ENCODE results near the gene DNAJC5.
"Not testable (repeated sequence)": the region's sequence is repeated elsewhere in the genome, so short reads cannot be mapped to it uniquely, and the experiment has no call there.

The DNAJC5 gene

DNA sequence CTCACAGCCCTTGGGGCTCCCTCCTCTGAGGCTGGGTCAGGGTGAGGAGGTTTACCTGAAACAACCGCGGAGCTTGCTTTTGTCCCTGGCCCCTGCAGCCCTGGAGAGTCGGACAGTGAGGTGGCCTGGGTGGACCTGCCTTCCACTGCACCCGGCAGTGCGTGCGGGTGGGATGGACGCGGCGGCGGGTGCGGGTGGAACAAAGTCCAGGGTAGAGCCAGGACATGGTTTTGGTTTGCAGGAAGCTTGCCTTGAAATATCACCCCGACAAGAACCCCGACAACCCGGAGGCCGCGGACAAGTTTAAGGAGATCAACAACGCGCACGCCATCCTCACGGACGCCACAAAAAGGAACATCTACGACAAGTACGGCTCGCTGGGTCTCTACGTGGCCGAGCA lies 34.1 kb downstream of the DNAJC5 start:
- DNase-seq, result no peak
- intact Hi-C loops (cut with DNase I; ENCODE audit: low total_unique reads), result no loop called here
- Histone ChIP-seq H3K9me3 (no peaks in the 10 kb centered on the region), H3K27me3 (no peaks in the 10 kb centered on the region), H3K36me3 (peaks cover 49 to 70% (median 56%) of the 10 kb centered on the region in 3 donors), H3K4me1 (no peaks in the 10 kb centered on the region), H3K4me3 (no peak overlapping the region), H3K27ac (no peak overlapping the region)
- no peak for TF ChIP-seq CTCF (IDR thresholded peaks at IDR 0.05)

DNA sequence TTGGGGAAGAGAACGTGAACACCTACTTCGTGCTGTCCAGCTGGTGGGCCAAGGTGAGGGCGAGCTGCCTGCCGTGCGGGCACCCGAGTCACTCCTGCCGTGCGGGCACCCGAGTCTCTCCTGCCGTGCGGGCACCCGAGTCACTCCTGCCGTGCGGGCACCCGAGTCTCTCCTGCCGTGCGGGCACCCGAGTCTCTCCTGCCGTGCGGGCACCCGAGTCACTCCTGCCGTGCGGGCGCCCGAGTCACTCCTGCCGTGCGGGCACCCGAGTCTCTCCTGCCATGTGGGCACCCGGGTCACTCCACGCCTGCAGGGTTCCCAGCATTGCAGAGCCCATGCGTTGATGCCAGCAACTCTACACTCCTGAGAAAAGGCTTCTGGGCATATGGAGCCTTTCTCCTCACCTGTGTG lies 34.6 kb downstream of the DNAJC5 start:
- H3K4me1 ChIP-seq; H3K27me3 ChIP-seq; H3K9me3 ChIP-seq; H3K27ac ChIP-seq; DNase-seq; intact Hi-C loops (cut with DNase I; ENCODE audit: low total_unique reads); H3K4me3 ChIP-seq: not testable (repeated sequence)
- peaks cover 49 to 75% (median 60%) of the 10 kb centered on the region in 3 donors for H3K36me3 ChIP-seq

DNA sequence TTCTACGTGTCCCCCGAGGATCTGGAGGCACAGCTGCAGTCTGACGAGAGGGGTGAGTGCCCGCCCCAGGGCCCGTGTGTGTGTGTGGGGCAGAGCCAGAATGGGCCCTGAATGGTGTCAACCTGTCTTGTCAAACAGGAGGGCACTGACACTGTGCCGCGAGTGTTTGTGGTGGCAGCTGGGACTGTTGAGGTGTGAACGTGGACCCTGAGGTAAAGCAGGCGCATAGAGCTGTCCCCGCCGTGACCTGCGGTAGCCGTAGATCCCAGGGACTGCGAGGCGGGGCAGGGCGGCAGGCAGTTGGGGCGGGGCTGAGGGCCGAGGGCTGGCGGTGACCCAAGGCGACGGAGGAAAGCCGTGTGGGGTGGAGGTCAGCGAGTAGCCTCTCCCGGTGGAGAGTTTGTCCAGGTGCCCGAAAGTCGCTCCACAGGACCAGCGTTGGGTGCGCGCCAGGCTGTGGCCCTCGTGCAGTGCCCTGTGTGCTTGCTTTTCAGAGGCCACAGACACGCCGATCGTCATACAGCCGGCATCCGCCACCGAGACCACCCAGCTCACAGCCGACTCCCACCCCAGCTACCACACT lies 36.1 kb downstream of the DNAJC5 start:
- peaks cover 49 to 90% (median 73%) of the 10 kb centered on the region in 3 donors for H3K36me3 ChIP-seq
- H3K4me1 ChIP-seq, result no peaks in the 10 kb centered on the region
- TF ChIP-seq CTCF (IDR thresholded peaks at IDR 0.05), result no peak
- no peaks in the 10 kb centered on the region for H3K27me3 ChIP-seq
- no peak overlapping the region for H3K4me3 ChIP-seq
- intact Hi-C loops (cut with DNase I; ENCODE audit: low total_unique reads), result no loop called here
- H3K27ac ChIP-seq, result no peak overlapping the region
- no peak for DNase-seq
- H3K9me3 ChIP-seq, result no peaks in the 10 kb centered on the region

DNA sequence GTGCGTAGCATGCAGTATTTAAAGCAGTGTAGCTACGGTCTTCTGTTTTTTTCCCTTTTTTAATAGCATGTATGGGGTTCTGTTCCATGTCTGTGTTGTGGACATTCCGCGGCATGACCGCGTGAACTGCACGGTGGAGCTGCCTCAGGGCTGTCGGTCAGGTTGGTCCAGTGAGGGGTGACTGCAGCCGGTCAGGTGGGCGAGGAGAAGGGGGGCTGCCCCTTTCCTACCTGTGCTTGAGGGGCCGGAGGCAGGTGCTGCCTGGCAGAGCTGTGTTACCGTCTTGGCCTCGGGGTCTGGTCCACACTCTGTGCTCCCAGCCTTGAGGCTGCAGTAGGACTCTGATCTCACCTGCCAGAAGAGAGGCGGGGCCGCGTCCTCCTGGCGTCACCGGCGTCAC lies 36.8 kb downstream of the DNAJC5 start:
- Histone ChIP-seq H3K27me3 (no peaks in the 10 kb centered on the region), H3K27ac (no peak overlapping the region), H3K4me1 (no peaks in the 10 kb centered on the region), H3K4me3 (no peak overlapping the region), H3K36me3 (peaks cover 49 to 88% (median 73%) of the 10 kb centered on the region in 3 donors), H3K9me3 (no peaks in the 10 kb centered on the region)
- TF ChIP-seq CTCF (IDR thresholded peaks at IDR 0.05), result no peak
- intact Hi-C loops (cut with DNase I; ENCODE audit: low total_unique reads), result no loop called here
- DNase-seq, result no peak

DNA sequence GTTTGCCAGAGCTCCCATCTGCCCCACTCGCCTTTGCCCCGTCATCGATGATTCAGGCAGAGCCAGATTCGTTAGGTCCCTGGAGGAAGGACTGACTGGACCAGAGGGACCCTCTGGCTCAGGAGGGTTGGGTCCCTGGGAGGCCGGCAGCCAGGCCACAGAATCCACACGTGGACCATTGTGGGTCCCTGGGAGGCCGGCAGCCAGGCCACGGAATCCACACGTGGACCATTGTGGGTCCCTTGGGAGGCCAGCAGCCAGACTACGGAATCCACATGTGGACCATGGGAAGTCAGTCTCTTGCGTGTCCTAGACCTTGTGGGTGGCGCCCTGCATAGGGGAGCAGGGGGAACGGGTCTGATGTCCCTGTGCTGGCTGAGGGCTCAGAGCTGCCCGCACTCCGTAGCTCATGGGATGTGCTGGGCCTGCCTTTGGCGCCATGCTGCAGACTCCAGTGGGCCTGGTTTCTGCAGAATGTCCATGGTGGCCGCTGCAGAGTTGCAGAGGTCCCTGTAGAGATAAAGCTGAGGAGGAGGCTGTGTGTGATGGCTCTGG lies 37.8 kb downstream of the DNAJC5 start:
- H3K4me1 ChIP-seq, result no peaks in the 10 kb centered on the region
- no peak for DNase-seq
- no peak for TF ChIP-seq CTCF (IDR thresholded peaks at IDR 0.05)
- no peaks in the 10 kb centered on the region for H3K9me3 ChIP-seq
- peaks cover 49 to 92% (median 70%) of the 10 kb centered on the region in 3 donors for H3K36me3 ChIP-seq
- H3K27ac ChIP-seq, result no peak overlapping the region
- no peaks in the 10 kb centered on the region for H3K27me3 ChIP-seq
- no peak overlapping the region for H3K4me3 ChIP-seq
- intact Hi-C loops (cut with DNase I; ENCODE audit: low total_unique reads), result no loop called here

- intact Hi-C loops (cut with DNase I; ENCODE audit: low total_unique reads), result no loop called here
- Histone ChIP-seq H3K27ac (no peak overlapping the region), H3K4me3 (no peak overlapping the region), H3K4me1 (no peaks in the 10 kb centered on the region), H3K9me3 (no peaks in the 10 kb centered on the region), H3K36me3 (peaks cover 41 to 92% (median 64%) of the 10 kb centered on the region in 3 donors), H3K27me3 (no peaks in the 10 kb centered on the region)
- DNase-seq, result no peak
- TF ChIP-seq CTCF (IDR thresholded peaks at IDR 0.05), result no peak
Observed at GRCh38 chr20:63933646-63934045, 38.7 kb downstream of the DNAJC5 start.

Measured in tibial artery (tissue), 4 donors.